Dermis lymphatic vessel endothelial cell (primary cell): ENCODE results near the gene PI3. TPM values are rescaled to one million over a fixed set of nuclear protein-coding genes. Genes with fewer than 3 reads are reported as not detected.

ENCODE experiments used
- total RNA-seq: library from RNA; depleted of rRNA; stranded (reverse); fragments of >200 nt; gene quantifications from 2 replicates; pipeline ENCODE4 v1.2.1, GENCODE V29; 2014

The PI3 gene, protein sequence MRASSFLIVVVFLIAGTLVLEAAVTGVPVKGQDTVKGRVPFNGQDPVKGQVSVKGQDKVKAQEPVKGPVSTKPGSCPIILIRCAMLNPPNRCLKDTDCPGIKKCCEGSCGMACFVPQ
- not detected in 2 replicates for total RNA-seq

DNA sequence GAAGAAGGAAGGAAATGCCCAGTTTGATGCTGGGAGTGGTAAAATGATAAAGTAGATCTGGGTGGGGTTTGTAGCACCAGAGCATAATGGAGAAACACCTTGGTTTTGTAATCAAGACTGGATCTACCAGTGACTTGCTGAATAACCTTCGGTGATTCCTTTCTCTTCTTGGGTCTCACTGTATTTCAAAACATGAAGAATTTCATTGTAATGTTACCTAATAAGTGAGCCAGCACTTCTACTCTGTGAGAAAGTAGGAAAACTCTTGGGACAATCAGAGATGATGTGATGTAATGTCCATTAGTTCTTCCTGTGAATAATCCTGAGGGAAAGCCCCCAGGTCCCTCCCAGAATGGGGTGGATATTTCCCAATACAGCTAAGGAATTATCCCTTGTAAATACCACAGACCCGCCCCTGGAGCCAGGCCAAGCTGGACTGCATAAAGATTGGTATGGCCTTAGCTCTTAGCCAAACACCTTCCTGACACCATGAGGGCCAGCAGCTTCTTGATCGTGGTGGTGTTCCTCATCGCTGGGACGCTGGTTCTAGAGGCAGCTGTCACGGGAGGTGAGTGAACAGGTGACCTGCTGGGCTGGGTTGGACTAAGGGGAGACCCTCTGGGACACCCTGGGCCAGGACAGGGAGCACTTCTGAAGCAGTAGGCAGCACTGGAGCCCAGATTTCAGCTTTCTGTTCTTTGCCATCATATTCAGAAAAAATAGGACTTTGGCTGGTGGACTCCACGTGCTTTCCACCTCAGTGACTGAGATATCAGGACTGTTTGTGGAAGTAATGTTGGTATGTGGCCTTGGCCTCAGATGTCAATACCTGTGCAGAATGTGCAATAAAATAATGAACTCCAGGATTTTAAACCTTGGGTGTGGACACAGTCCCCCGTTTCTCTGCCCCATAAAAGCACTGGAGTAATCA lies at the start of gene PI3:
Gene PI3, plus strand, starts transcription at position 469 of the 931 bp plus-strand sequence. Its CDS starts 21 bp downstream, at position 490.

DNA sequence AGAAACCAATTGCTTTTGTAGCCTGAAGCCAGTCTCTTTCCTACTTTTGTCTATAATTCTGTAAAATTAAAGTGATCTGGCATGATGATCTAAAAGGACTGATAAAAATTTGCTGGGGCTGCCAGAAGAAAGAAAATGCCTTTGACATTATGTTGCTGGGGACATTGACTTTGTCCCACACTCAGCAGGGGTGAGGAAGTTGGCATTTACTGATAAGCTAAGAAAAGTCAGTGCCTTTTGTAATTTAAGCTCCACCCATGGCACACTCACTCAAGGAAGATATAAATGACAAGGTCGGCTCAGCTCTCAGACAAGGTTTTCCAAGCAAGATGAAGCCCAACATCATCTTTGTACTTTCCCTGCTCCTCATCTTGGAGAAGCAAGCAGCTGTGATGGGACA lies 32.0 kb downstream of the PI3 start, which contains the start of gene SEMG1:
Gene SEMG1, plus strand, starts transcription at position 309 of the 400 bp plus-strand sequence. Its CDS starts 21 bp downstream, at position 330.

DNA sequence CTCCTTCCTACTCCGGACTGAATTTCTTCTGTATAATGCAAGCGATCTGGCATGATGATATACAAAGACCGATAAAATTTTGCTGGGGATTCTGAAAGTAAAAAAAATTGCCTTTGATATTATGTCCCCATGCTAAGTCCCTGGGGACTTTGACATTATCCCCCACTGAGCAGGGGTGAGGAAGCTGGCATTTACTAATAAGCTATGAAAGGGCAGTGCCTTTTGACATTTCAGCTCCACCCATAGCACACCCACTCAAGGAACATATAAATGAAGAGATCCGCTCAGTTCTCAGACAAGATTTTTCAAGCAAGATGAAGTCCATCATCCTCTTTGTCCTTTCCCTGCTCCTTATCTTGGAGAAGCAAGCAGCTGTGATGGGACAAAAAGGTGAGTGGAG lies 46.4 kb downstream of the PI3 start, which contains the start of gene SEMG2:
Gene SEMG2, plus strand, starts transcription at position 298 of the 400 bp plus-strand sequence. Its CDS starts 17 bp downstream, at position 315.

Other genes with a start within 250 kb of the PI3 start
- 9.9 and 18.7 TPM in 2 replicates for gene TOMM34, start 214.5 kb upstream of the PI3 start, total RNA-seq
- gene STK4, start 208.4 kb upstream of the PI3 start, total RNA-seq, result 14.6 and 20.5 TPM in 2 replicates
- 0.09 and 0.11 TPM in 2 replicates for gene KCNS1, start 73.8 kb upstream of the PI3 start, total RNA-seq
- not detected in 2 replicates for gene WFDC5, start 59.7 kb upstream of the PI3 start, total RNA-seq
- not detected in 2 replicates for gene WFDC12, start 50.4 kb upstream of the PI3 start, total RNA-seq
- not detected in 2 replicates for gene SEMG1, start 32.1 kb downstream of the PI3 start, total RNA-seq
- gene SEMG2, start 46.5 kb downstream of the PI3 start, total RNA-seq, result not detected in 2 replicates
- gene SLPI, start 79.7 kb downstream of the PI3 start, total RNA-seq, result 0.69 TPM in 1 of 2 replicates, not detected in the other
- gene RBPJL, start 131.9 kb downstream of the PI3 start, total RNA-seq, result not detected in 2 replicates
- under 0.01 TPM in 1 of 2 replicates, not detected in the other for gene MATN4, start 133.4 kb downstream of the PI3 start, total RNA-seq
- gene SDC4, start 173.5 kb downstream of the PI3 start, total RNA-seq, result 26.6 and 54.9 TPM in 2 replicates
- 23.8 and 29.6 TPM in 2 replicates for gene SYS1, start 188.3 kb downstream of the PI3 start, total RNA-seq
- not detected in 2 replicates for gene TP53TG5, start 203.4 kb downstream of the PI3 start, total RNA-seq
- gene DBNDD2, start 233.4 kb downstream of the PI3 start, total RNA-seq, result 6.8 and 10.9 TPM in 2 replicates
- gene PIGT, start 241.2 kb downstream of the PI3 start, total RNA-seq, result 16.9 and 20.2 TPM in 2 replicates